ENCODE measurements around the gene S100A10.

DNA sequence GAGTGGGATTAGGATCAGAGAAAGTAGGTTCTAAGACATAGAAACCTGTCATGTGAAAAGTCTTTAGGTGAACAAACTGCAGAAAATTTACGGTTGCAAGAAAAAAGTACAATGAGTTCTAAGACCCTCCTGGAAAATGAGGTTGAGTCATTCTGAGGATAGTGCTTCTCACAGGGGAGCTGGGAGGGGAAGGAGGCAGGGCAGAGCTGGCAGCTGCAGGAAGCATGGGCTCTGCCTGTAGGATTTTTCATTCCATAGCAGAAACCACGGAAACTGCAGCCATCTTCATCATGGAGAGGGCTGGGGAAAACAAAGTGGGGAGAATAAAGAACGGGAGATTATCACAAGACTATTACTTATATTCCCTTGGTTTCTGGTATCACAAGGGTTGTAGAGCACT lies 58.5 kb downstream of the S100A10 start:
- TF ChIP-seq, protein P1, sequence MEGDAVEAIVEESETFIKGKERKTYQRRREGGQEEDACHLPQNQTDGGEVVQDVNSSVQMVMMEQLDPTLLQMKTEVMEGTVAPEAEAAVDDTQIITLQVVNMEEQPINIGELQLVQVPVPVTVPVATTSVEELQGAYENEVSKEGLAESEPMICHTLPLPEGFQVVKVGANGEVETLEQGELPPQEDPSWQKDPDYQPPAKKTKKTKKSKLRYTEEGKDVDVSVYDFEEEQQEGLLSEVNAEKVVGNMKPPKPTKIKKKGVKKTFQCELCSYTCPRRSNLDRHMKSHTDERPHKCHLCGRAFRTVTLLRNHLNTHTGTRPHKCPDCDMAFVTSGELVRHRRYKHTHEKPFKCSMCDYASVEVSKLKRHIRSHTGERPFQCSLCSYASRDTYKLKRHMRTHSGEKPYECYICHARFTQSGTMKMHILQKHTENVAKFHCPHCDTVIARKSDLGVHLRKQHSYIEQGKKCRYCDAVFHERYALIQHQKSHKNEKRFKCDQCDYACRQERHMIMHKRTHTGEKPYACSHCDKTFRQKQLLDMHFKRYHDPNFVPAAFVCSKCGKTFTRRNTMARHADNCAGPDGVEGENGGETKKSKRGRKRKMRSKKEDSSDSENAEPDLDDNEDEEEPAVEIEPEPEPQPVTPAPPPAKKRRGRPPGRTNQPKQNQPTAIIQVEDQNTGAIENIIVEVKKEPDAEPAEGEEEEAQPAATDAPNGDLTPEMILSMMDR (IDR thresholded peaks at IDR 0.05; ENCODE audit: poor library complexity, severe bottlenecking) = no peak
- no peak for TF ChIP-seq RAD21 (conservative IDR thresholded peaks at IDR 0.05)
